Peyer's patch (tissue), 4 donors: Measurements from ENCODE around the gene PPP1R13B.

ENCODE experiments used
- CTCF ChIP-seq, 6 experiments: fragments of 450-650 bp in 4 of 6; fragments of 200-600 bp in 2 of 6; sonication (generic) in 1 of 6; IDR thresholded peaks; one replicate each; pipeline ENCODE4 v1.5.1; 2017 to 2019; ENCODE audit warnings: antibody characterized with exemption in 6 of 6, mild to moderate bottlenecking in 3 of 6, moderate library complexity in 1 of 6
- POLR2A ChIP-seq, 2 donors: fragments of 450-650 bp; IDR thresholded peaks; one replicate each; pipeline ENCODE4 v1.5.1; 2017; ENCODE audit warnings: antibody characterized with exemption in 2 of 2, mild to moderate bottlenecking in 2 of 2, moderate library complexity in 2 of 2

DNA sequence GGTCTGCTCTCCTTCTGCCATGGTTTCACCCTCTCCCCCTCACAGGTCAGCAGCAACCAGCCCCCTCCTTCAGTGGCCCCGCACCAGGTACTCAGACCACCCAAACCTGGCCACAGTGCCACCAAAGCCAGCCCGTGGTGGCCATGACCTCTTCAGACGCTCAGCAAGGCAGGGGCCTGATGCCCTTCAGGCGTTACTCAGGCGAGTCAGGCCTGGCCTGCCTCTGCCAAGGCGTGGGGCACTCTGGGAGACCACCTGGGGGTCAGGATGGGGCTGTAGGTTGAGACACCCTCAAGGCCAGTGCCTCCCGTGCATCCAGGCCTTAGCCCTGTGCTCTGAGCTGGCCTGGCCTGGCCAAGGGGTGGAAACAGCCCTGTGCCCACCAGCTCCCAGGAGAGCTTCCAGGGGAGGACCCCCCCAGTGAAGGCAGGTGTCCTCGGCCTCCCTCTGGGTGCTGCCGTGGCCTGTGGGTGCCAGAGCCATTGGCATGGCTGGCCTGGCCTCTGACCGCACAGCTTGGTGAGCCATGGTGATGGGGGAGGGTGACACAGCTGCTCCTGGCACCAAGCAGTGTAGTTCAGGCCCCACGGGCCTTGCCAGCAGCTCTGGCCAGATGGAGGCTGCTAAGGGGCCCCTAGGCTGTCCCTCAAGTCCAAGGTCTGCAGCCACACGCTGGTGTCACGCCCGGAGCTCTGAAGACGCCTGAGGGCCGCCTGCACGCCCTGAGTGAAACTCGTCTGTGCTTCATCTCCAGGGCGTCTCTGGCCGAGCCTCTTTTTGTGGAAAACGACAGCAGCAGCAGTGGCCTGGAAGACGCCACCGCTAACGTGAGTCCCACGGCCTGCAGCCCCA, 147.2 kb downstream of the PPP1R13B start:
- TF ChIP-seq CTCF (IDR thresholded peaks at IDR 0.05) = no peak
- no peak for TF ChIP-seq POLR2A (IDR thresholded peaks at IDR 0.05)
